HG03196 (cell line): Measurements from ENCODE around the gene SPATA33.

Experiments
- ATAC-seq: cut with Tn5 transposase; IDR thresholded peaks from one replicate; pipeline ENCODE4 v1.9.1; 2021; ENCODE audit not compliant: unreplicated experiment

SPATA33 gene

DNA sequence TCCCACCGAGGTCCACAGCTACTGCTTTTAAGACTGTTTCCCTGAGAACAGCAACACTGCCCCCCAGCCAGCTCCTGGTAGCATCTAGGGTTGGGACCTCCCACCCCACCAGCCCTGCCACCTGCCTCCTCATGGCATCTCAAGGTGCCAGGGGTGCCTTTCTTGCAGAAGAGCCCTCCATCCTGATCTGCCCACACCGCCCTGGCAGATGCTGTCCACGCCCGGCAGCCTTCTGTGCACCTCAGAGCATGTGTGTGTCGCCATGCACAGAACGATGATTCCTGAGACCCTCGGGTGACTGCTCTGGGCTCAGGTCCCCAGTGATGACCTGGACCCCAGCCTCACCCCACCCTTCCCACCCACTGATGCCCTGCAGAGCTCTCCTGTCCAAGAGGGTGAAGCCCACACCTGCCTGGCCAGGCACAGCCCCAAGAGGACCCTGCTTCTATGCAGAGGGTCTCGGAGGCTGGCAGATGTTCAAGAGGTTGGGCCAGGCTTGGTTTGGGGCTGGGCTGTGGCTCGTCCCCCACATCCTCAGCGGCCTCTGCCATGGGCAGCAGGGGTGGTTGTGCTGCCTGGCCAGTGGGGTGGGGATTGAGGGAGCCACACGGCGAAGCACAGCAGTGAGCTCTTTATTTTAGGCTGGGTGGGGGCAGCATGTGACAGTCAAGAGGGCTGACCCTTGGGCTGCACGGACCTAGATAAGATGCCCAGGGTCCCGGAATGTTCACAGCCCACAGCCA lies 49.1 kb downstream of the SPATA33 start:
- no peak for ATAC-seq

DNA sequence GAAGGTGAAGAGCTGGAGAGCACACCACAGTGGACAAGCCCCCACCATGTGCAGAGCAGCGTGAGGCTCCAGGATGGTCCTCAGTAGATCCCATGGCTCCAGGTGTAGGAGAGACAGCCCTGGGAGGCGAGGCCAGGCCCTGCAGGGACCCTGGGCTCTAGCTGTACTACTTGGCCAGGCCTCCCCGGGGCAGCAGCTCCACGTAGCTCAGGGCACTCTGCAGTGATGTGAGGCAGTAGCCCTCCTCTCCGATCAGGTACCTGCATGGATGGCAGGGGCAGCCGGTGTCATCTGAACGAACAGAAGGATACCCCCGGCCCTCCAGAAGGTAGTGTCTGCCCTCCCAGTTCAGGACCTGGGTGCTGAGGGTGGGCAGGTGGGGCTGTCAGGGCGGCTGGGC lies 50.1 kb downstream of the SPATA33 start:
- ATAC-seq: no peak

DNA sequence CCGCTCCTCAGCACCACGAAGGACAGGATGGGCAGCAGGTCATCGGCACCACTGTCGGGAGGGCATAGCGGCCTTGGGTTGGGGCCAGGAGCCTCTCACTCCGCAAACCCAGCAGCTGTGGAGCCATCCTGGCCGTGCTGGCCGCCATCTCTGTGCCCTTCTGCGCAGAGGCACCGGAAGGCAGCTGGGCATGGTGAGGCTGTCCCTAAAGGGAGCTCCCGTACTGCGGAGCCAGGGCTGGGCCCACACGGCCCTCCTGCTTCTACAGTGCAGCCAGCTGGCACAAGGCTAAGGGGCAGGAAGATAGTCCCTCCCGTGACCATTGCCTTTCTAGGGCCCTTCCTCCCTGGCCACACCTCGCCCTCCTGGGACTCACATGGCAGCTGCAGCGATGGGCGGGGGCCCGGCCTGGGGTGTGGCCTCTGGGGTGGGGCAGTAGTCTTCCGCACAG lies 50.9 kb downstream of the SPATA33 start:
- no peak for ATAC-seq

DNA sequence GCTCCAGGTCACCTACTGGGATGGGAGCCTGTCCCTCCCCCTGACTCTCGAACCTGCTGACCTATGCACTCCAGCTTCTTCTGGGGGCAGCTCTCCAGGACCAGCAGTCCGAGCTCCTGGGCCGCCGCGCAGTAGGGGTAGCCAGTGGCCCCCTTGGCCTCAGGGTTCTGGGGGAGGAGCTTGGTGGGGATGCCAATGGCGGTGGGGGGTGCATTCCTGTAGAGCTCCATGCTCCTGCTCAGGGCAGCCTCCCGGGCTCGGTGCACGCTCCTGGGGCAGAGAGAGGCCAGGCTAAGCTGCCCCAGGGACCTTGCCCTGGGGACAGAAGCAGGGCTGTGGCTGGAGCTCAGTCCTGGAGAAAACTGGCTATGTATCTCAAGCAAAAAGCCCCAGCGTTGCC lies 51.5 kb downstream of the SPATA33 start:
- ATAC-seq: no peak

DNA sequence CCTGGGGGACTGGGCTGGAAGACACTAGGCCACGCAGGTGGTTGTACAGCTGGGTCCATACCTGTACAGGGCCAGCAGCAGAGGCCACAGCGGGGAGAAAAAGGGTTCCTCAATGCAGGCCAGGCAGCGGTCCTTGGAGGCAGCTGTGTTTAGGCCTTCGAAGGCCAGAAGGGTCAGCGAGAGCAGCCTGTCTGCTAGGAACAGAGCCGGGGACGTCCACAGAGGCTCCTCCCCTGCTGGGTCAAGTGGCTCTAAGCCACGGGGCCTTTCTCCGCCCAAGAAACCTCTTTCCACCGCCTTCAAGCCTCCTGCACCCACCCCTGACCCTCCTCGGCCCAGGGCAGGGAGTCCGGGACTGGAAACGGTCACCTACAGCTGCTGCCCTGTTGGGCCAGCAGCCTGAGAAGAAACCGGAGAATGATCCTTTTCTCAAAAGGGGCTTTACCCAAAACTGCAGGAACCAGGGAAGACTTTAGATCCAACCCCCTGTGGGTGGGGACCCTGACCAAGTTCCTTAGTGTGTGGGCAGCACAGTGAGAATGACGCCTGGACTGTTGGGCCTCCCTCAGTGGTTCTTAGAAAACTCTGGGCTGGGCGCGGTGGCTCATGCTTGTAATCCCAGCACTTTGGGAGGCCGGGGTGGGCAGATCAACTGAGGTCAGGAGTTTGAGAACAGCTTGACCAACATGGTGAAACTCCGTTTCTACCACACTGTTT lies 52.2 kb downstream of the SPATA33 start:
- ATAC-seq: no peak

DNA sequence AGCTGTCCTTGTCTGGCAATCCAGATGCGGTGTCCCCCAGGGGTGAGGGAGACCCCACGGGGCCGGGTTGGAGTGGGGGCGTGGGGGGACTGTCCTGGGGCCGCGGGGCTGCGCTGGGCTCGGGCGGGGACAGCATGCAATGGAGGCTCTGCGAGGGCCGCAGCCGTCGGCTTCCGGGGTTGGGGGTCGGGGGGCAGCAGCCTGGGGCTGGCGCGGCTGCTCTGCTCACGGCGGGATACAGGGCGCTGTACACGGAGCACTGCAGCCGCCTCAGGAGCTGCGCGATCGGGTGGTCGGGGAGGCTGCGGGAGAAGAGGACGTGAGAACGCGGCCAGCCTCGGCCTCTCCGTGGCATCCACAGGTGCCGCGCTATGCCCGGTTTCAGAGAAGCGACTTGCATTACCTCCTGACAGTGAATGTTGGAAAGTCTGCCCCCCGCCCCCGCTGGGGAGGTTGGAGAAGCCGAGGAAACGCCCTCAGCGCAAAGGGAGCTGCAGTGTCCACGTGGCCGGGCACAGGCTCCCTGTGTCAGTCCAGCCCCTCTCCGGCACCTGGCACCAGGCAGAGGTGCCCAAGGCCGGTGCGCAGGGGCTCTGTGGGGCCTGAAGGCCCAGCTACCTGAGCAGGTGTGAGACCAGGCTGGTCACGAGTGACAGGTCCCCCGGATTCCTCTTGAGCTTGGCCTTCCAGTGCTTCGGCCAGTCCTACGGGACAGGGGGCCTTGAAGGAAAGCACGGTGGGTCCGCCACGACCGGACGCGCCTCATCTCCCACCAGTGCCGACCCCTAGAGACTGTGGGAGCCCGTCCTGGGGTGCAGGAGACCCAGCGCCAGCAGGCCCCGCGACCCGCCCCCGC lies 53.3 kb downstream of the SPATA33 start:
- ATAC-seq: no peak

DNA sequence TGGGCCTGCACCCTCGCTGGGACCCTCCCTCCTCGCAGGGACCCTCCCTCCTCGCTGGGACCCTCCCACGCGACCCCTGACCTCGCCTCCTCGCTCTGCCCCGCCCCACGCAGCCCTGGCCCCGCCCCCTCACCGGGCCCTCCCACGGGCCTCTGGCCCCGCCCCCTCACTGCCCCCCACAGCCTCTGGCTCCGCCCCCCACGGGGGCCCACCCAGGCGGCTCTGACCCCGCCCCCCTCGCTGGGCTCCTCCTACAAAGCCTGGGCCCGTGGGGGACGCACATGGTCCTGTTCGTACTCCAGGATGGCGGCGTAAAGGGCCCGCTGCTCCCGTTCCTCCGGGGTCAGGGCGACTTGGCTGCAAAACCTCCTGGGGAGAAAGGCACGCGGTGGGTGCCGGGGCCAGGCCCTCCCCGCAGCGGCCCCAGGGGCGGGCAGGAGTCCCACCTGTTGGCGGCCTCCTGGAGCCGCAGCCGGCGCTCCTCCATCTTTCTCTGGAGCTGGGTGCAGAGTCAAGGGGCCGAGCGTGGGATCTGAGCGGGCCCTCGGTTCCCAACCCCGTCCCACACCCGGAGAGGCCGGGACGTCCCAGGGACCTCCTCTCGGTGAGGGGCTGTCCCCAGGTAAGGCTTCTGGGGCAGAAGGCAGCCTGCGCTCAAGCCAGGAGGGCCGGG lies 54.1 kb downstream of the SPATA33 start:
- no peak for ATAC-seq

DNA sequence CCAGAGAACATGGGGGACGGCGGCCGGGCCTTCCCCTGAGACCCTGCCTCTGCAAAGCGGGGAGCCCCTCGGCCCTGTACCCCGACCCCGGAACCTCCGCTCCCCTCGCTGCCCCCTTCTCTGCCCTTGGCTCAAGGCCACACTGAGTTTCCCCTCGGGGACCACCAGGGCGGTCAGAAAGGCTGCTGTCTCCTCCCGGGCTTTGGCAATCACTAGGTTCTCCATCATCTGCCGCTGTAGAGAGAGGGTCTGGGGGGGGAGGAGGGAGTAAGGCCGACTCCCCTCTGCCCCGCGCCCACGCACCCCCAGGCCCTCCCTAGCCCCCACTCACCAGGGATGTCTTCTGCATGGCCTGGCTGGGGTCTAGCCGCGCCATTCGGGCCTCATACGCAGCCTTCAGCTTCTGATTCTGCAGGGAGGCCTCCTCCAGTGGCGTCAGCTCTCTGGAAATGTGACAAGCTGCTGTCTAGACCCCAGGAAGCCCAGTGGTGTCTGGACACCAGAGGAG lies 54.7 kb downstream of the SPATA33 start:
- no peak for ATAC-seq

DNA sequence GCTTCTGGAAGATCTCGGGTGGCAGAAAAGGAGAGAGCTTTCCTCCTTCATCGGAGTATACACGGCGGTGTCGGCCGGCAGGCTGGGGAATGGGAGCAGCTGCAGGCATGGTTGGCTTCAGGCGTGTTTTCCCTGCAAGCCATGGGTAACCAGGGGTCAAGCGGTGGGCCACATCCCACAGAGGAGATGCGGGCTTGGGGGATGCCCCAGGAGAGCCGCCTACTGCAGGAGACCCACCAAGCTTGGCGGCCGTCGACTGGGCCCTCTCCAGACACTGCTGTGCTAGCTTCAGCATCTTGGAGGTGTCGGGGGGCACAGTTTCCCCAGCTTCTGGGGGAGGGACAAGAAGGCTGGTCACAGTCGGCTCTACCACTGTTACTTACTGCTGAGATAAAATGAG lies 58.9 kb downstream of the SPATA33 start:
- ATAC-seq: no peak

DNA sequence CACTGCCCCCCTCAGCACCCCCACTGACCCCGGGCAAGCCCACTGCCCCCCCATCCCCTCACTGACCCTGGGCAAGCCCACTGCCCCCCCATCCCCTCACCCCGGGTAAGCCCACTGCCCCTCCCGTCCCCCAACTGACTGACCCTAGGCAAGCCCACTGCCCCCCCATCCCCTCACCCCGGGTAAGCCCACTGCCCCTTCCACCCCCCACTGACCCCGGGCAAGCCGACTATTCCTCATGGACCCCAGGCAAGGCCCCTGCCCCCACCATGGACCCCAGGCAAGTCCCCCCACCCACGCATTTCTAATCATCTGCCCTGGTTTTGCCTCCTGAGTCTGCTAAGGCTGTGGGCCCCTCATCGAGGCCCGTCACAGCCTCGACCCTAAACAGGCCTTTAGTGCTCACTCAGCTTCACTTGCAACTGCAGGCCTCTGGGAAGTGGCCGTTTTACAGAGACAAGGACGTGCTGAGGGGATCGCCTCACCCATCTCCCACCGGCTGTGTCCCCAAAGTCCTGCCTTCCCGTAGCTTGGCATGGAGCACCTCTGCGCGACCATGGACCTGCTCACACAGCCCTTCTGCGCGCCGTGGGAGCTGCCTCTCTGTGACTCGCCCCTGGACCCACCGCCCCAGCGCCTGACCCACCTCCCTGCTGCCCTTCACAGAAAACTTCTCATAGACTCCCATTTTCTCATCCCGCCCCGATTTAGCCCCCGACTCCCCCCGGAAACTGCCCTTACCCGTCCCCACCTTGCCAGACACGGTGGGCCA lies 59.5 kb downstream of the SPATA33 start:
- no peak for ATAC-seq

DNA sequence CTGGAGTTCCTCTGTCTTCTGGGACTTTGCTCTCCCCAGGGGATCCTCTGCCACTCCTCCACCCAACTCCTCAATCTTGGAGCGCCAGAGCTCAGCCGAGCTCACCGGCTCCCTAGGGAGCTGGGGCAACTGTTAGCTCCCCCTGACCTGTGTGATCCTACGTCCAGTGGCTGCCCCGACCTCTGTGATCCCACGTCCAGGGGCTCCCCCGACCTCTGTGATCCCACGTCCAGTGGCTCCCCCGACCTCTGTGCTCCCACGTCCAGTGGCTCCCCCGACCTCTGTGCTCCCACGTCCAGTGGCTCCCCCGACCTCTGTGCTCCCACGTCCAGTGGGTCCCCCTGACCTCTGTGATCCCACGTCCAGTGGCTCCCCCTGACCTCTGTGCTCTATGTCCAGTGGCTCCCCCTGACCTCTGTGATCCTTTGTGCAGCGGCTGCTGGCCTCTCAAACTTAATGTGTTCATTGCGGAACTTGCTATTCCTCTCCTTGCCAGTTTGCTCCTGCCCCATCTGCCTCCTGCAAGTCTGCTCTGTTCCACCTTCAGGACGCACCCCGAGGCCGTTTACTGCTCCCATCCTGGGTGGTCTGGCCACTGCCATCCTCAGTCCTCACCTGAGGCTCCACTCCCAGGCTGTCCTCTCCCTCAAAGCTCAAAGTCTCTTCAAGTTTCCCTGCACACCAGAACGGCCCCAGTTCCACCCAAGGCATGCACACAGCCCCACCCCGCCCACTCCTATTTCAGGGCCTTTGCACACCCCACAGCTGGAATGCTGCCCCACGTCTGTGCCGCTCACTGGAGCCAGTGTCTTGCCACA lies 60.3 kb downstream of the SPATA33 start:
- no peak for ATAC-seq
